GM10266 (cell line): ENCODE data around the gene MEIG1.

ENCODE experiments used
- DNase-seq: peaks from one replicate; pipeline ENCODE4 v3.0.0; 2012; ENCODE audit errors: extremely low spot score
- TF ChIP-seq, protein P1 (sequence below): IDR thresholded peaks from 2 replicates; pipeline ENCODE4 v1.5.1; 2012; ENCODE audit warnings: mild to moderate bottlenecking, low read depth; ENCODE audit not compliant: control insufficient read depth, insufficient read depth; ENCODE audit errors: missing control alignments

Gene MEIG1, protein sequence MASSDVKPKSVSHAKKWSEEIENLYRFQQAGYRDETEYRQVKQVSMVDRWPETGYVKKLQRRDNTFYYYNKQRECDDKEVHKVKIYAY

GRCh38 chr10:14959221-14960057 lies at the start of gene MEIG1:
MEIG1 (plus strand) TSS chr10:14959388; CDS start chr10:14966469, 7,081 bp downstream.
- DNase-seq: peak; percentile 92
- TF ChIP-seq, protein P1, sequence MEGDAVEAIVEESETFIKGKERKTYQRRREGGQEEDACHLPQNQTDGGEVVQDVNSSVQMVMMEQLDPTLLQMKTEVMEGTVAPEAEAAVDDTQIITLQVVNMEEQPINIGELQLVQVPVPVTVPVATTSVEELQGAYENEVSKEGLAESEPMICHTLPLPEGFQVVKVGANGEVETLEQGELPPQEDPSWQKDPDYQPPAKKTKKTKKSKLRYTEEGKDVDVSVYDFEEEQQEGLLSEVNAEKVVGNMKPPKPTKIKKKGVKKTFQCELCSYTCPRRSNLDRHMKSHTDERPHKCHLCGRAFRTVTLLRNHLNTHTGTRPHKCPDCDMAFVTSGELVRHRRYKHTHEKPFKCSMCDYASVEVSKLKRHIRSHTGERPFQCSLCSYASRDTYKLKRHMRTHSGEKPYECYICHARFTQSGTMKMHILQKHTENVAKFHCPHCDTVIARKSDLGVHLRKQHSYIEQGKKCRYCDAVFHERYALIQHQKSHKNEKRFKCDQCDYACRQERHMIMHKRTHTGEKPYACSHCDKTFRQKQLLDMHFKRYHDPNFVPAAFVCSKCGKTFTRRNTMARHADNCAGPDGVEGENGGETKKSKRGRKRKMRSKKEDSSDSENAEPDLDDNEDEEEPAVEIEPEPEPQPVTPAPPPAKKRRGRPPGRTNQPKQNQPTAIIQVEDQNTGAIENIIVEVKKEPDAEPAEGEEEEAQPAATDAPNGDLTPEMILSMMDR: no peak

DNA sequence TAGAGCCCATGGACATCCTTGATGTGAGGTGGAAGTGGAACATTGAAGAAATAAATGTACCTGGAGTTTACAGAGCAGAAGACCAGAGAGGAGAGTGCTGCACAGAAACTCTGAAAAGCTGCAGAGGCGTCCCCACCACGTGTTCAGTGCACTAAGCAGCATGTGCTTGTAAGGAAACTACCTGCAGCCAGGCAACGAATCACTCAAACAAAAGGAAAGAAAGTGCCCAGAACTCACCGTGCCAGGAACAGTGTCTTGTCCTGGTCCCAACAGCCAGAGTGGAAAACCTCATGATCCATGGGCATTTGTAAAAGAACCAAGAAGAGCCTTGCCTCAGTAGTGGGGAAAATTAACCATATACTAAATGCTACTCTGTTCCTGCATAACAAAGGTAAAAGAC lies 48.2 kb upstream of the MEIG1 start:
- TF ChIP-seq, protein P1: no peak
- no peak for DNase-seq

- TF ChIP-seq, protein P1: no peak
- DNase-seq: no peak
Observed at GRCh38 chr10:14911801-14912200, 47.4 kb upstream of the MEIG1 start.

- TF ChIP-seq, protein P1: no peak
- no peak for DNase-seq
Observed at GRCh38 chr10:14916600-14916999, 42.6 kb upstream of the MEIG1 start.

GRCh38 chr10:14917827-14918226 lies 41.4 kb upstream of the MEIG1 start:
- TF ChIP-seq, protein P1: no peak

DNA sequence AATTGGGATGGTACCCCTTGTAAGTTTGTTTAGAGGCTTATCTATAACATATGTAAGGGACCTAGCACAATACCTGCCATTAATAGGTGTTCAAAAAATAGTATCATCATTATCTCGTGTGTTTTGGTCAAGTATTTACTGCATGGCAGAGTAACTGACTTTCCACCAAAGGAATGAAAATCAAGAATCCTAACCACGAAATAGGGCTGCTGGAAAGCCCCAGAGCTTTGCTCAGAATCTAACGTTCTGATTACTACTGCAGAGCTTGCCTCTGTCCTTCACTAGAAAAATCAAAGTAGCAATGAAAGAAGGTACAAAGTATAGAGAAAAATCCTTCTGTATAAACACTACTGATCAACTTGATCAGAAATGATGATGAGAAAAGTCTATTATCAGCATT lies 40.2 kb upstream of the MEIG1 start:
- TF ChIP-seq, protein P1: no peak
- no peak for DNase-seq

More at GRCh38 chr10:14917827-14918226, 41.4 kb upstream of the MEIG1 start:
- no peak for DNase-seq

DNA sequence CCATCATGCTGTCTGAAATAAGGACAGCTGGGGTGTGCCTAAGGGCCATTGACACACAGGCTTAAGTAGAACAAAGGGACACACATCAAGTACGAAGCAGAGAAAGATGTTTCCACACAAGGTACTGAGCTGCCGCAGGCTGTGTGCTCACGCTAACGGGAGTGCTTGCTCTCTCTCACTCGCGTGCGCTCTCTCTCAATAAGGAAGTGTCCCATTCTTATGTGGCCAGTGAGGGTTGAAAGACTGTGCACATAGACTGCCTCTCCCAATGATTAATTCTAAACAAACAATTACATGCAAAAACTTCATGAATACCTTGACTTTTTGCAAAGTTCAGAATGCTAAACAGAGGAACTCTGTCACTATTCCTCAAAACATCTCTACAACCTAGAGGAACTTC lies 35.2 kb upstream of the MEIG1 start:
- TF ChIP-seq, protein P1: no peak
- no peak for DNase-seq
